GM23248 (cell line): Measurements from ENCODE around the gene LRIG1.

ENCODE experiments used
- EZH2 ChIP-seq: fragments of 200-600 bp; sonication (generic); IDR thresholded peaks from 2 replicates; pipeline ENCODE4 v1.6.1; 2018; ENCODE audit warnings: antibody characterized with exemption, mild to moderate bottlenecking; ENCODE audit not compliant: insufficient read depth, poor library complexity, severe bottlenecking
- EZH2phosphoT487 ChIP-seq: fragments of 200-600 bp; sonication (generic); IDR thresholded peaks from 2 replicates; pipeline ENCODE4 v1.6.1; 2018; ENCODE audit warnings: antibody characterized with exemption, moderate library complexity, mild to moderate bottlenecking, low read depth; ENCODE audit not compliant: insufficient read depth

DNA sequence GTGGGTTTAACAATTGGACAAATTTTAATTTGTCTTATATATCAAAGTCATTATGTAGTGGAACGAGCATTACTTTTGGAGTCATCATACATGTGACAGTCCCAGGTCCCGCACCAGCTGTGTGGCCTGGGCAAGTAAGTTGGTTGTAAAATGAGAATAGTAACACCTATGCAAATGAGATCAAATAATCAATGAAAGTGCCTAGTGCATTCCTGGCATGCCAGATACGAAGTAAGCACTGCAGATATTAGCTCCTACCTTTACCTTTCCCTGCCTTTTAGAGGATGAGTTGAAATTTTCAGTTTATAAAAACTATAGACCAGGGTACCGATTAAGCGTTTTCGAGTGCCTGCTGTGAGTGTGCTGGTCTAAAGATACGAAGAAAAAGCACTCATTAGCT is 134.1 kb downstream of the LRIG1 start:
- TF ChIP-seq EZH2 (no peak), EZH2phosphoT487 (no peak)
